ENCODE measurements around the gene ACTN1. TPM values are rescaled to one million over a fixed set of nuclear protein-coding genes. Genes with fewer than 3 reads are reported as not detected.

The ACTN1 gene
- total RNA-seq, 1 donor from 2014 or later, result 70.7 TPM

DNA sequence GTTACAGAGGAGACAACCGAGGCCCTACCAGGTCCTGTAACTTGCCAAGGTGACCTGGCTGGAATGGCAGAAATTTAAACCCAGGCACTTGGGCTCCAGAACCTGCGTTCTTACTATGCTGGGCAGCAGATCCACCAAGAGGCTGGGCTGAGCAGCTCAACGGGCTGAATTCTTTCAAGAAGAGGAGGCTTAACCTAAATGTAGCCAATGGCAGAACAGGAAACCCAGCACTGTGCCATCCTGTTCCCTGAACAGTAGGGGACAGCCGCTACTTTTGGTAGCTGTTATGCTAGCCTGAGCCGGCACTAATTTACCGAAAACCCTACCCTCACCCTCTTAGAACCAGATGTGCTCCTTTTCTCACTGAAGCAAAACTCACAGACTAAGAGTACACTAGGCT is 86.1 kb downstream of the ACTN1 start:
- no peaks in the 10 kb centered on the region for H3K27me3 Mint-ChIP-seq (ENCODE audit: insufficient read depth, low read depth)
- no peaks in the 10 kb centered on the region for H3K9me3 ChIP-seq (ENCODE audit: low read depth)
- TF ChIP-seq, protein P1, sequence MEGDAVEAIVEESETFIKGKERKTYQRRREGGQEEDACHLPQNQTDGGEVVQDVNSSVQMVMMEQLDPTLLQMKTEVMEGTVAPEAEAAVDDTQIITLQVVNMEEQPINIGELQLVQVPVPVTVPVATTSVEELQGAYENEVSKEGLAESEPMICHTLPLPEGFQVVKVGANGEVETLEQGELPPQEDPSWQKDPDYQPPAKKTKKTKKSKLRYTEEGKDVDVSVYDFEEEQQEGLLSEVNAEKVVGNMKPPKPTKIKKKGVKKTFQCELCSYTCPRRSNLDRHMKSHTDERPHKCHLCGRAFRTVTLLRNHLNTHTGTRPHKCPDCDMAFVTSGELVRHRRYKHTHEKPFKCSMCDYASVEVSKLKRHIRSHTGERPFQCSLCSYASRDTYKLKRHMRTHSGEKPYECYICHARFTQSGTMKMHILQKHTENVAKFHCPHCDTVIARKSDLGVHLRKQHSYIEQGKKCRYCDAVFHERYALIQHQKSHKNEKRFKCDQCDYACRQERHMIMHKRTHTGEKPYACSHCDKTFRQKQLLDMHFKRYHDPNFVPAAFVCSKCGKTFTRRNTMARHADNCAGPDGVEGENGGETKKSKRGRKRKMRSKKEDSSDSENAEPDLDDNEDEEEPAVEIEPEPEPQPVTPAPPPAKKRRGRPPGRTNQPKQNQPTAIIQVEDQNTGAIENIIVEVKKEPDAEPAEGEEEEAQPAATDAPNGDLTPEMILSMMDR (IDR thresholded peaks at IDR 0.05), result no peak
- TF ChIP-seq EZH2phosphoT487 (IDR thresholded peaks at IDR 0.05), result no peak
- no peaks in the 10 kb centered on the region for H3K36me3 ChIP-seq
- no peaks in the 10 kb centered on the region for H3K27me3 ChIP-seq
- no peaks in the 10 kb centered on the region for H3K9me3 Mint-ChIP-seq
- no peaks in the 10 kb centered on the region for H3K4me1 ChIP-seq
- no peaks in the 10 kb centered on the region for H3F3A ChIP-seq (ENCODE audit: low read depth)
- H3K79me2 ChIP-seq (ENCODE audit: low read depth), result no peaks in the 10 kb centered on the region
- H3K27ac Mint-ChIP-seq, result no peak overlapping the region
- H4K20me1 ChIP-seq (ENCODE audit: low read depth), result no peaks in the 10 kb centered on the region
- H2AFZ ChIP-seq (replicated peaks), result no peak overlapping the region
- peaks cover 45% of the 10 kb centered on the region for H3K36me3 Mint-ChIP-seq
- no peaks in the 10 kb centered on the region for H3K4me1 Mint-ChIP-seq
- no peak overlapping the region for H3K4me3 ChIP-seq
- H3K4me2 ChIP-seq, result no peak overlapping the region
- H3K9ac ChIP-seq, result no peak overlapping the region
- no peak for DNase-seq (ENCODE audit: low spot score)
- H3K27ac ChIP-seq, result no peak overlapping the region
- H3K4me3 Mint-ChIP-seq, result no peak overlapping the region

DNA sequence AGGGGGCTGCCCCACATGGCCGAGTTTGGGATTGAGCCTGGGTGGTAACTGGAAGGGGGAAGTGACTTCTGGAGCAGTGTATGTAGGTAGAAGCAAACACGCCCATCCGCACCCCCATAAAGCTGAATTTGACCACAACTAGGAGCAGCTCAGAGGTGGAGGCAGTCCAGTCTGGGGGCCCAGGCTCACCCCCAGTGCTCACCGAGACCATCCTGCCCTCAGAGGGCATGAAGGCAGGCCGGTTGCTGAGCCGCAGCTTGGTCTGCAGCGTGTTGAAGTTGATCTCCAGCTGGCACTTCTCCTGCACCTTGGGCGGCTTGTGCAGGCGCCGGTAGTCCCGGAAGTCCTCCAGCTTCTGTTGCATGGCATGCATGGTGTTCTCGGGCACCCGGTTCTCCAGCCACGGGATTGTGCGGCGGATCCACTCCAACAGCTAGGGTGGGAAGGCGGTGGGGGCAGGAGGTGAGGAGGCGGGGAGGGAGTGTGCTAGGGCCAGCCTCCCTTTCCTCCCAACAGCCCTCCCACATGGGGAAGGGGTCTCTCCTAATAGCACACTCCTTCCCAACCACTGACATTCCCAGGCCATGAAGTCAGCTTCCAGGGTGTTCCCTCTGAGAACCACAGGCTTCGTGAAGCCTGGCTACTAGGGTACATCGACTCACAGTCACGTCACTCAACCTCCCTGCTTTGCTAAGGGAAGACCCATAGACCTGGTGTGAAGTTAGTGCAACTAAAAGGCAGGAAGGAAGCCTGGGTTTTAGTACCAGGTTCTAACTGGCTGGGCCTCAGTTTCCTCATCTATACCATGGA is 87.0 kb downstream of the ACTN1 start:
- Histone ChIP-seq H3K9me3 (ENCODE audit: low read depth) (no peaks in the 10 kb centered on the region), H3K4me3 (no peak overlapping the region), H3K27me3 (no peaks in the 10 kb centered on the region), H3K9ac (no peak overlapping the region), H4K20me1 (ENCODE audit: low read depth) (no peaks in the 10 kb centered on the region), H3F3A (ENCODE audit: low read depth) (no peaks in the 10 kb centered on the region), H3K4me2 (no peak overlapping the region), H3K79me2 (ENCODE audit: low read depth) (no peaks in the 10 kb centered on the region), H2AFZ (replicated peaks) (no peak overlapping the region), H3K36me3 (no peaks in the 10 kb centered on the region), H3K27ac (no peak overlapping the region), H3K4me1 (no peaks in the 10 kb centered on the region)
- Mint-ChIP-seq H3K4me1 (no peaks in the 10 kb centered on the region), H3K36me3 (peaks cover 42% of the 10 kb centered on the region), H3K27me3 (ENCODE audit: insufficient read depth, low read depth) (no peaks in the 10 kb centered on the region), H3K4me3 (no peak overlapping the region), H3K27ac (no peak overlapping the region), H3K9me3 (no peaks in the 10 kb centered on the region)
- TF ChIP-seq, protein P1 (IDR thresholded peaks at IDR 0.05), result no peak
- TF ChIP-seq EZH2phosphoT487 (IDR thresholded peaks at IDR 0.05), result no peak
- TF ChIP-seq EZH2 (IDR thresholded peaks at IDR 0.05), result no peak
- no peak for DNase-seq (ENCODE audit: low spot score)

DNA sequence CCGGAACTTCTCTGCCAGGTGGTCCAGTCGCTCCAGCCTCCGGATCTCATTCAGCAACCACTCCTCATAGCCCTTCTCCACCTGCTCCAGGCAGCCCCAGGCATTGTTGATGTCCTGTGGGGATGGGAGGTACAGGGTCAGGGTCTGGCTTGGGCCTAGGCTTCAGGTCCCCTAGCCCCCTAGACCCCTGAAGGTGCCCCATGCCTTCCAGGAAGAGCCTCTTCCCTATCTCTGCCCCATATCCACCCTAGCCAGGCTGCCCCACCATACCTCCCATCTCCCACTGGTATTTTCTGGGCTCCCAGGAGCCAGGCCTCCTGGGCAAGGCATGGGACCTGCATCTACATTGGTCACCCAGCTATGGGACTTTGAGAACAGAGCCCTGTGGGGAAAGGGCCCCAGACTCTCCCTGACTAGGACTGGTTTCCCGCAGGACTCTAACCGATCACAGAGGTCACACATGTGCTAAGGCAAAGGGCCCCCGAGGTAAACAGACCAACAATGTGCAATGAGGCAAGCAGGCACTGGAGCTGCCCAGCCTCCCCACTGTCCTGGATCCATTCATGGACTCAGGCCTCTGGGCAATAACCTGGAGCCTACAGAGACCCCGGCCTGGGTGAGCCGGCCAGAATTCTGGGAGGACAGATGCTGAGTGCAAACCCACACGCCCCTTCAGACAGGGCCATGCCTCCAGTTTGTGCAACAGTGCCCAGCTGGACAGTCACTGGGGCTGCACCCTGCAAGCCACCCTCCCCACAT is 88.8 kb downstream of the ACTN1 start:
- H3K4me1 ChIP-seq, result no peaks in the 10 kb centered on the region
- H3K4me1 Mint-ChIP-seq, result no peaks in the 10 kb centered on the region
- no peak overlapping the region for H3K27ac ChIP-seq
- no peaks in the 10 kb centered on the region for H3K9me3 Mint-ChIP-seq
- H3K9ac ChIP-seq, result no peak overlapping the region
- no peaks in the 10 kb centered on the region for H3K79me2 ChIP-seq (ENCODE audit: low read depth)
- TF ChIP-seq EZH2phosphoT487 (IDR thresholded peaks at IDR 0.05) (no peak), EZH2 (IDR thresholded peaks at IDR 0.05) (no peak)
- TF ChIP-seq, protein P1 (IDR thresholded peaks at IDR 0.05), result no peak
- H3K9me3 ChIP-seq (ENCODE audit: low read depth), result no peaks in the 10 kb centered on the region
- no peaks in the 10 kb centered on the region for H4K20me1 ChIP-seq (ENCODE audit: low read depth)
- H3K27ac Mint-ChIP-seq, result no peak overlapping the region
- no peaks in the 10 kb centered on the region for H3K36me3 ChIP-seq
- DNase-seq (ENCODE audit: low spot score), result no peak
- H3K27me3 ChIP-seq, result no peaks in the 10 kb centered on the region
- H3K4me2 ChIP-seq, result no peak overlapping the region
- peaks cover 4% of the 10 kb centered on the region for H3K27me3 Mint-ChIP-seq (ENCODE audit: insufficient read depth, low read depth)
- peaks cover 32% of the 10 kb centered on the region for H3K36me3 Mint-ChIP-seq
- H3K4me3 Mint-ChIP-seq, result no peak overlapping the region
- no peak overlapping the region for H2AFZ ChIP-seq (replicated peaks)
- no peak overlapping the region for H3K4me3 ChIP-seq
- no peaks in the 10 kb centered on the region for H3F3A ChIP-seq (ENCODE audit: low read depth)
